ENCODE data around the gene TRANK1. TPM values are rescaled to one million over a fixed set of nuclear protein-coding genes. Genes with fewer than 3 reads are reported as not detected.

The TRANK1 gene
- total RNA-seq, 1 experiment from 2014 or later: 10.5 TPM

DNA sequence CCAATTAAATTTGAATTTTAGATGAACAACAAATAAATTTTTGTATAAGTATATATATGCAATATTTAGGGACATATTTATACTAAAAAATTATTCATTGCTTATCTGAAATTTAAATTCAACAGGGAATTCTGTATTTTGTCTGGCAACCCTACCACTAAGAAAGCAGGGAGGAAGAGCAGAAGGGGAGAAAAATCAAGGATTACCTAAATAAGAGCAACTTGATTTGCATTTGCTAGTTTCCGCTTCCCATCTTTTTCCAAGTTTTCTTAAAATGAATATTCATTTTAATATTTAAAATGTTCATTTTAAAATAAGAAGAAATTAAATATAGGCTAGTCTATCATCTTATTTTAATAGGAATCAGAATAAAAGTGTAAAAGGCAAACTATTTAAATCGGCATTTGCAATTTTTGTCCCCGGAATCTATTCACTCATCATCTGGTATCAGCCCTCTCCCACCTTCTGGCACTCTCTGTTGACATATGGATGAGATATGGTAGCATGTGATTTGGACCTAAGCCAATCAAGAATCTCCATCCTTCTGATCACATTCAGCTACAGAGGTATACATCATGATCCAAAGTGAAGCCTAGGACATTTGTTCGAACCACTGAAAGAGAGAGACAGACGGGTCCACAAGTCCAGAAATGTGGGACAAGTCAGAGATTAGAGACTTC is 82.6 kb downstream of the TRANK1 start:
- peaks cover 4% of the 10 kb centered on the region for H3K36me3 Mint-ChIP-seq
- POLR2A ChIA-PET: no interaction called here

More for the DNA sequence above, 82.6 kb downstream of the TRANK1 start:
- DNase-seq (ENCODE audit: low spot score) (no peak), ATAC-seq (no peak)
- Mint-ChIP-seq H3K9me3 (no peaks in the 10 kb centered on the region), H3K4me3 (no peak overlapping the region), H3K4me1 (peaks cover 11% of the 10 kb centered on the region), H3K27me3 (ENCODE audit: low read depth) (no peaks in the 10 kb centered on the region; the same call in 1 of the 2 replicates), H3K27ac (no peak overlapping the region)
- CTCF ChIA-PET: interaction anchor here (1.0 to 1.2 kb wide), 3 partner anchors 25 to 133 kb away, joined by 4 to 6 read pairs (median 5); no protein-coding TSS in a partner anchor
- TF ChIP-seq, protein P1, sequence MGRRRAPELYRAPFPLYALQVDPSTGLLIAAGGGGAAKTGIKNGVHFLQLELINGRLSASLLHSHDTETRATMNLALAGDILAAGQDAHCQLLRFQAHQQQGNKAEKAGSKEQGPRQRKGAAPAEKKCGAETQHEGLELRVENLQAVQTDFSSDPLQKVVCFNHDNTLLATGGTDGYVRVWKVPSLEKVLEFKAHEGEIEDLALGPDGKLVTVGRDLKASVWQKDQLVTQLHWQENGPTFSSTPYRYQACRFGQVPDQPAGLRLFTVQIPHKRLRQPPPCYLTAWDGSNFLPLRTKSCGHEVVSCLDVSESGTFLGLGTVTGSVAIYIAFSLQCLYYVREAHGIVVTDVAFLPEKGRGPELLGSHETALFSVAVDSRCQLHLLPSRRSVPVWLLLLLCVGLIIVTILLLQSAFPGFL (CRISPR knock-in tag; IDR thresholded peaks at IDR 0.05; ENCODE audit: borderline replicate concordance): no peak
- no peak for TF ChIP-seq ZNF671 (CRISPR knock-in tag; IDR thresholded peaks at IDR 0.05)
- TF ChIP-seq ZBTB21 (CRISPR knock-in tag; IDR thresholded peaks at IDR 0.05; ENCODE audit: borderline replicate concordance): no peak
- no peak for TF ChIP-seq TEAD4 (CRISPR knock-in tag; IDR thresholded peaks at IDR 0.05)
- no peak for TF ChIP-seq ZNF121 (CRISPR knock-in tag; IDR thresholded peaks at IDR 0.05)
- TF ChIP-seq, protein P2, sequence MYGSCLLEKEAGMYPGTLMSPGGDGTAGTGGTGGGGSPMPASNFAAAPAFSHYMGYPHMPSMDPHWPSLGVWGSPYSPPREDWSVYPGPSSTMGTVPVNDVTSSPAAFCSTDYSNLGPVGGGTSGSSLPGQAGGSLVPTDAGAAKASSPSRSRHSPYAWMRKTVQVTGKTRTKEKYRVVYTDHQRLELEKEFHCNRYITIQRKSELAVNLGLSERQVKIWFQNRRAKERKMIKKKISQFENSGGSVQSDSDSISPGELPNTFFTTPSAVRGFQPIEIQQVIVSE (CRISPR knock-in tag; IDR thresholded peaks at IDR 0.05; ENCODE audit: borderline replicate concordance): no peak
- TF ChIP-seq ZNF423 (CRISPR knock-in tag; IDR thresholded peaks at IDR 0.05): no peak
- TF ChIP-seq, protein P3, sequence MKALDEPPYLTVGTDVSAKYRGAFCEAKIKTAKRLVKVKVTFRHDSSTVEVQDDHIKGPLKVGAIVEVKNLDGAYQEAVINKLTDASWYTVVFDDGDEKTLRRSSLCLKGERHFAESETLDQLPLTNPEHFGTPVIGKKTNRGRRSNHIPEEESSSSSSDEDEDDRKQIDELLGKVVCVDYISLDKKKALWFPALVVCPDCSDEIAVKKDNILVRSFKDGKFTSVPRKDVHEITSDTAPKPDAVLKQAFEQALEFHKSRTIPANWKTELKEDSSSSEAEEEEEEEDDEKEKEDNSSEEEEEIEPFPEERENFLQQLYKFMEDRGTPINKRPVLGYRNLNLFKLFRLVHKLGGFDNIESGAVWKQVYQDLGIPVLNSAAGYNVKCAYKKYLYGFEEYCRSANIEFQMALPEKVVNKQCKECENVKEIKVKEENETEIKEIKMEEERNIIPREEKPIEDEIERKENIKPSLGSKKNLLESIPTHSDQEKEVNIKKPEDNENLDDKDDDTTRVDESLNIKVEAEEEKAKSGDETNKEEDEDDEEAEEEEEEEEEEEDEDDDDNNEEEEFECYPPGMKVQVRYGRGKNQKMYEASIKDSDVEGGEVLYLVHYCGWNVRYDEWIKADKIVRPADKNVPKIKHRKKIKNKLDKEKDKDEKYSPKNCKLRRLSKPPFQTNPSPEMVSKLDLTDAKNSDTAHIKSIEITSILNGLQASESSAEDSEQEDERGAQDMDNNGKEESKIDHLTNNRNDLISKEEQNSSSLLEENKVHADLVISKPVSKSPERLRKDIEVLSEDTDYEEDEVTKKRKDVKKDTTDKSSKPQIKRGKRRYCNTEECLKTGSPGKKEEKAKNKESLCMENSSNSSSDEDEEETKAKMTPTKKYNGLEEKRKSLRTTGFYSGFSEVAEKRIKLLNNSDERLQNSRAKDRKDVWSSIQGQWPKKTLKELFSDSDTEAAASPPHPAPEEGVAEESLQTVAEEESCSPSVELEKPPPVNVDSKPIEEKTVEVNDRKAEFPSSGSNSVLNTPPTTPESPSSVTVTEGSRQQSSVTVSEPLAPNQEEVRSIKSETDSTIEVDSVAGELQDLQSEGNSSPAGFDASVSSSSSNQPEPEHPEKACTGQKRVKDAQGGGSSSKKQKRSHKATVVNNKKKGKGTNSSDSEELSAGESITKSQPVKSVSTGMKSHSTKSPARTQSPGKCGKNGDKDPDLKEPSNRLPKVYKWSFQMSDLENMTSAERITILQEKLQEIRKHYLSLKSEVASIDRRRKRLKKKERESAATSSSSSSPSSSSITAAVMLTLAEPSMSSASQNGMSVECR (CRISPR knock-in tag; IDR thresholded peaks at IDR 0.05; ENCODE audit: borderline replicate concordance): no peak
- no peak for TF ChIP-seq FOXJ3 (CRISPR knock-in tag; IDR thresholded peaks at IDR 0.05; ENCODE audit: borderline replicate concordance)
- TF ChIP-seq, protein P4, sequence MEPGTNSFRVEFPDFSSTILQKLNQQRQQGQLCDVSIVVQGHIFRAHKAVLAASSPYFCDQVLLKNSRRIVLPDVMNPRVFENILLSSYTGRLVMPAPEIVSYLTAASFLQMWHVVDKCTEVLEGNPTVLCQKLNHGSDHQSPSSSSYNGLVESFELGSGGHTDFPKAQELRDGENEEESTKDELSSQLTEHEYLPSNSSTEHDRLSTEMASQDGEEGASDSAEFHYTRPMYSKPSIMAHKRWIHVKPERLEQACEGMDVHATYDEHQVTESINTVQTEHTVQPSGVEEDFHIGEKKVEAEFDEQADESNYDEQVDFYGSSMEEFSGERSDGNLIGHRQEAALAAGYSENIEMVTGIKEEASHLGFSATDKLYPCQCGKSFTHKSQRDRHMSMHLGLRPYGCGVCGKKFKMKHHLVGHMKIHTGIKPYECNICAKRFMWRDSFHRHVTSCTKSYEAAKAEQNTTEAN (CRISPR knock-in tag; IDR thresholded peaks at IDR 0.05): no peak
- TF ChIP-seq NR3C1 (CRISPR knock-in tag; conservative IDR thresholded peaks at IDR 0.05; ENCODE audit: low read depth): no peak
- TF ChIP-seq, protein P5, sequence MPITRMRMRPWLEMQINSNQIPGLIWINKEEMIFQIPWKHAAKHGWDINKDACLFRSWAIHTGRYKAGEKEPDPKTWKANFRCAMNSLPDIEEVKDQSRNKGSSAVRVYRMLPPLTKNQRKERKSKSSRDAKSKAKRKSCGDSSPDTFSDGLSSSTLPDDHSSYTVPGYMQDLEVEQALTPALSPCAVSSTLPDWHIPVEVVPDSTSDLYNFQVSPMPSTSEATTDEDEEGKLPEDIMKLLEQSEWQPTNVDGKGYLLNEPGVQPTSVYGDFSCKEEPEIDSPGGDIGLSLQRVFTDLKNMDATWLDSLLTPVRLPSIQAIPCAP (CRISPR knock-in tag; IDR thresholded peaks at IDR 0.05): no peak
- TF ChIP-seq, protein P6, sequence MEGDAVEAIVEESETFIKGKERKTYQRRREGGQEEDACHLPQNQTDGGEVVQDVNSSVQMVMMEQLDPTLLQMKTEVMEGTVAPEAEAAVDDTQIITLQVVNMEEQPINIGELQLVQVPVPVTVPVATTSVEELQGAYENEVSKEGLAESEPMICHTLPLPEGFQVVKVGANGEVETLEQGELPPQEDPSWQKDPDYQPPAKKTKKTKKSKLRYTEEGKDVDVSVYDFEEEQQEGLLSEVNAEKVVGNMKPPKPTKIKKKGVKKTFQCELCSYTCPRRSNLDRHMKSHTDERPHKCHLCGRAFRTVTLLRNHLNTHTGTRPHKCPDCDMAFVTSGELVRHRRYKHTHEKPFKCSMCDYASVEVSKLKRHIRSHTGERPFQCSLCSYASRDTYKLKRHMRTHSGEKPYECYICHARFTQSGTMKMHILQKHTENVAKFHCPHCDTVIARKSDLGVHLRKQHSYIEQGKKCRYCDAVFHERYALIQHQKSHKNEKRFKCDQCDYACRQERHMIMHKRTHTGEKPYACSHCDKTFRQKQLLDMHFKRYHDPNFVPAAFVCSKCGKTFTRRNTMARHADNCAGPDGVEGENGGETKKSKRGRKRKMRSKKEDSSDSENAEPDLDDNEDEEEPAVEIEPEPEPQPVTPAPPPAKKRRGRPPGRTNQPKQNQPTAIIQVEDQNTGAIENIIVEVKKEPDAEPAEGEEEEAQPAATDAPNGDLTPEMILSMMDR (IDR thresholded peaks at IDR 0.05): no peak
- TF ChIP-seq, protein P7, sequence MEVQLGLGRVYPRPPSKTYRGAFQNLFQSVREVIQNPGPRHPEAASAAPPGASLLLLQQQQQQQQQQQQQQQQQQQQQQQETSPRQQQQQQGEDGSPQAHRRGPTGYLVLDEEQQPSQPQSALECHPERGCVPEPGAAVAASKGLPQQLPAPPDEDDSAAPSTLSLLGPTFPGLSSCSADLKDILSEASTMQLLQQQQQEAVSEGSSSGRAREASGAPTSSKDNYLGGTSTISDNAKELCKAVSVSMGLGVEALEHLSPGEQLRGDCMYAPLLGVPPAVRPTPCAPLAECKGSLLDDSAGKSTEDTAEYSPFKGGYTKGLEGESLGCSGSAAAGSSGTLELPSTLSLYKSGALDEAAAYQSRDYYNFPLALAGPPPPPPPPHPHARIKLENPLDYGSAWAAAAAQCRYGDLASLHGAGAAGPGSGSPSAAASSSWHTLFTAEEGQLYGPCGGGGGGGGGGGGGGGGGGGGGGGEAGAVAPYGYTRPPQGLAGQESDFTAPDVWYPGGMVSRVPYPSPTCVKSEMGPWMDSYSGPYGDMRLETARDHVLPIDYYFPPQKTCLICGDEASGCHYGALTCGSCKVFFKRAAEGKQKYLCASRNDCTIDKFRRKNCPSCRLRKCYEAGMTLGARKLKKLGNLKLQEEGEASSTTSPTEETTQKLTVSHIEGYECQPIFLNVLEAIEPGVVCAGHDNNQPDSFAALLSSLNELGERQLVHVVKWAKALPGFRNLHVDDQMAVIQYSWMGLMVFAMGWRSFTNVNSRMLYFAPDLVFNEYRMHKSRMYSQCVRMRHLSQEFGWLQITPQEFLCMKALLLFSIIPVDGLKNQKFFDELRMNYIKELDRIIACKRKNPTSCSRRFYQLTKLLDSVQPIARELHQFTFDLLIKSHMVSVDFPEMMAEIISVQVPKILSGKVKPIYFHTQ (CRISPR knock-in tag; IDR thresholded peaks at IDR 0.05): no peak
- no peak for TF ChIP-seq GTF2I (CRISPR knock-in tag; conservative IDR thresholded peaks at IDR 0.05)
- TF ChIP-seq, protein P8, sequence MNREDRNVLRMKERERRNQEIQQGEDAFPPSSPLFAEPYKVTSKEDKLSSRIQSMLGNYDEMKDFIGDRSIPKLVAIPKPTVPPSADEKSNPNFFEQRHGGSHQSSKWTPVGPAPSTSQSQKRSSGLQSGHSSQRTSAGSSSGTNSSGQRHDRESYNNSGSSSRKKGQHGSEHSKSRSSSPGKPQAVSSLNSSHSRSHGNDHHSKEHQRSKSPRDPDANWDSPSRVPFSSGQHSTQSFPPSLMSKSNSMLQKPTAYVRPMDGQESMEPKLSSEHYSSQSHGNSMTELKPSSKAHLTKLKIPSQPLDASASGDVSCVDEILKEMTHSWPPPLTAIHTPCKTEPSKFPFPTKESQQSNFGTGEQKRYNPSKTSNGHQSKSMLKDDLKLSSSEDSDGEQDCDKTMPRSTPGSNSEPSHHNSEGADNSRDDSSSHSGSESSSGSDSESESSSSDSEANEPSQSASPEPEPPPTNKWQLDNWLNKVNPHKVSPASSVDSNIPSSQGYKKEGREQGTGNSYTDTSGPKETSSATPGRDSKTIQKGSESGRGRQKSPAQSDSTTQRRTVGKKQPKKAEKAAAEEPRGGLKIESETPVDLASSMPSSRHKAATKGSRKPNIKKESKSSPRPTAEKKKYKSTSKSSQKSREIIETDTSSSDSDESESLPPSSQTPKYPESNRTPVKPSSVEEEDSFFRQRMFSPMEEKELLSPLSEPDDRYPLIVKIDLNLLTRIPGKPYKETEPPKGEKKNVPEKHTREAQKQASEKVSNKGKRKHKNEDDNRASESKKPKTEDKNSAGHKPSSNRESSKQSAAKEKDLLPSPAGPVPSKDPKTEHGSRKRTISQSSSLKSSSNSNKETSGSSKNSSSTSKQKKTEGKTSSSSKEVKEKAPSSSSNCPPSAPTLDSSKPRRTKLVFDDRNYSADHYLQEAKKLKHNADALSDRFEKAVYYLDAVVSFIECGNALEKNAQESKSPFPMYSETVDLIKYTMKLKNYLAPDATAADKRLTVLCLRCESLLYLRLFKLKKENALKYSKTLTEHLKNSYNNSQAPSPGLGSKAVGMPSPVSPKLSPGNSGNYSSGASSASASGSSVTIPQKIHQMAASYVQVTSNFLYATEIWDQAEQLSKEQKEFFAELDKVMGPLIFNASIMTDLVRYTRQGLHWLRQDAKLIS (CRISPR knock-in tag; IDR thresholded peaks at IDR 0.05; ENCODE audit: borderline replicate concordance): no peak

All from WTC11 (cell line).